Endothelial cell (in vitro differentiated cells): Measurements from ENCODE around the gene TAS2R50. TPM values are rescaled to one million over a fixed set of nuclear protein-coding genes. Genes with fewer than 3 reads are reported as not detected.

Source experiments
- DNase-seq: peaks from one replicate; pipeline ENCODE4 v3.0.0; 2021; ENCODE audit warnings: low spot score
- H3K27ac Mint-ChIP-seq: one replicate; pipeline ENCODE4 v1.8.0; 2021; ENCODE audit warnings: mixed read lengths, inconsistent platforms; ENCODE audit not compliant: unreplicated experiment
- H3K27me3 Mint-ChIP-seq: one replicate; pipeline ENCODE4 v1.8.0; 2021; ENCODE audit warnings: mild to moderate bottlenecking, moderate library complexity, mixed read lengths, inconsistent platforms; ENCODE audit not compliant: unreplicated experiment
- H3K36me3 Mint-ChIP-seq: one replicate; pipeline ENCODE4 v1.8.0; 2021; ENCODE audit warnings: mild to moderate bottlenecking, low read depth, mixed read lengths, inconsistent platforms; ENCODE audit not compliant: unreplicated experiment
- H3K4me1 Mint-ChIP-seq: one replicate; pipeline ENCODE4 v1.8.0; 2021; ENCODE audit warnings: mild to moderate bottlenecking, mixed read lengths, inconsistent platforms; ENCODE audit not compliant: unreplicated experiment
- H3K4me3 Mint-ChIP-seq: one replicate; pipeline ENCODE4 v1.8.0; 2021; ENCODE audit warnings: mild to moderate bottlenecking, mixed read lengths, inconsistent platforms; ENCODE audit not compliant: unreplicated experiment
- H3K9me3 Mint-ChIP-seq: one replicate; pipeline ENCODE4 v1.8.0; 2021; ENCODE audit warnings: mixed read lengths, inconsistent platforms; ENCODE audit not compliant: unreplicated experiment
- CTCF ChIP-seq: fragments of 200-600 bp; sonication (generic); IDR thresholded peaks from one replicate; pipeline ENCODE4 v1.5.0; 2021; ENCODE audit warnings: antibody characterized with exemption; ENCODE audit not compliant: unreplicated experiment
- total RNA-seq: library from RNA; stranded (reverse); fragmentation: NEBNext Ultra II Directional; extraction: Animal tissue kit (Norgen Biotek cat#: 25700); gene quantifications from one replicate; pipeline ENCODE4 v1.2.1, GENCODE V29; 2021; ENCODE audit not compliant: unreplicated experiment

Gene TAS2R50
- total RNA-seq, 1 donor from 2014 or later: 1.2 TPM

- DNase-seq: no peak
- TF ChIP-seq CTCF: no peak
- H3K4me1 Mint-ChIP-seq: no peaks in the 10 kb centered on the region
- H3K27me3 Mint-ChIP-seq: peaks cover under 1% of the 10 kb centered on the region
- no peak overlapping the region for H3K27ac Mint-ChIP-seq
- H3K4me3 Mint-ChIP-seq: no peak overlapping the region
- no peaks in the 10 kb centered on the region for H3K9me3 Mint-ChIP-seq
- peaks cover 6% of the 10 kb centered on the region for H3K36me3 Mint-ChIP-seq
These were observed 26.9 kb downstream of the TAS2R50 start for GRCh38 chr12:10959804-10960203.

- peaks cover 6% of the 10 kb centered on the region for H3K36me3 Mint-ChIP-seq
- H3K27ac Mint-ChIP-seq: no peak overlapping the region
- H3K27me3 Mint-ChIP-seq: peaks cover 1% of the 10 kb centered on the region
- no peak overlapping the region for H3K4me3 Mint-ChIP-seq
- H3K9me3 Mint-ChIP-seq: no peaks in the 10 kb centered on the region
- no peak for TF ChIP-seq CTCF
- no peak for DNase-seq
- H3K4me1 Mint-ChIP-seq: no peaks in the 10 kb centered on the region
These were observed 29.0 kb downstream of the TAS2R50 start for GRCh38 chr12:10957741-10958140.

- Mint-ChIP-seq H3K36me3 (peaks cover 6% of the 10 kb centered on the region), H3K27ac (no peak overlapping the region), H3K4me1 (no peaks in the 10 kb centered on the region), H3K4me3 (no peak overlapping the region), H3K9me3 (no peaks in the 10 kb centered on the region), H3K27me3 (peaks cover 1% of the 10 kb centered on the region)
- DNase-seq: no peak
- no peak for TF ChIP-seq CTCF
These were observed 30.6 kb downstream of the TAS2R50 start for GRCh38 chr12:10956085-10956484.

- DNase-seq: no peak
- H3K27me3 Mint-ChIP-seq: peaks cover 1% of the 10 kb centered on the region
- no peaks in the 10 kb centered on the region for H3K9me3 Mint-ChIP-seq
- TF ChIP-seq CTCF: no peak
- H3K4me1 Mint-ChIP-seq: no peaks in the 10 kb centered on the region
- H3K27ac Mint-ChIP-seq: no peak overlapping the region
- no peak overlapping the region for H3K4me3 Mint-ChIP-seq
- H3K36me3 Mint-ChIP-seq: peaks cover 14% of the 10 kb centered on the region
These were observed 34.1 kb downstream of the TAS2R50 start for GRCh38 chr12:10952645-10953044.

- H3K36me3 Mint-ChIP-seq: peaks cover 19% of the 10 kb centered on the region
- H3K27ac Mint-ChIP-seq: no peak overlapping the region
- no peak overlapping the region for H3K4me3 Mint-ChIP-seq
- peaks cover 17% of the 10 kb centered on the region for H3K4me1 Mint-ChIP-seq
- no peak for DNase-seq
- peaks cover 1% of the 10 kb centered on the region for H3K27me3 Mint-ChIP-seq
- no peak for TF ChIP-seq CTCF
- no peaks in the 10 kb centered on the region for H3K9me3 Mint-ChIP-seq
These were observed 43.5 kb downstream of the TAS2R50 start for GRCh38 chr12:10943167-10943566.
